ENCODE measurements around the gene NDUFB8. TPM values are rescaled to one million over a fixed set of nuclear protein-coding genes. Genes with fewer than 3 reads are reported as not detected.

The NDUFB8 gene
- total and polyA plus RNA-seq, 8 donors: 112 to 147 (median 134) TPM

GRCh38 chr10:100490531-100490930 lies 39.1 kb downstream of the NDUFB8 start:
- ATAC-seq (no peak), DNase-seq (no peak)
- Histone ChIP-seq H3K4me1 (no peaks in the 10 kb centered on the region), H3K4me3 (no peak overlapping the region), H3K27me3 (no peaks in the 10 kb centered on the region), H3K36me3 (peaks cover 0 to 81% of the 10 kb centered on the region in 2 donors), H3K27ac (no peak overlapping the region), H3K9me3 (no peaks in the 10 kb centered on the region)
- TF ChIP-seq CTCF (IDR thresholded peaks at IDR 0.05): no peak
- intact Hi-C loops (cut with DNase I): no loop called here

- Histone ChIP-seq H3K27me3 (no peaks in the 10 kb centered on the region), H3K9me3 (no peaks in the 10 kb centered on the region), H3K4me3 (no peak overlapping the region), H3K27ac (no peak overlapping the region), H3K36me3 (peaks cover 0 to 76% of the 10 kb centered on the region in 2 donors), H3K4me1 (no peaks in the 10 kb centered on the region)
- DNase-seq (no peak), ATAC-seq (no peak)
- no peak for TF ChIP-seq CTCF (IDR thresholded peaks at IDR 0.05)
- intact Hi-C loops (cut with DNase I): no loop called here
These were observed 40.3 kb downstream of the NDUFB8 start for GRCh38 chr10:100489396-100489795.

- H3K4me3 ChIP-seq: no peak overlapping the region
These were observed 42.1 kb downstream of the NDUFB8 start for GRCh38 chr10:100487529-100487928.

GRCh38 chr10:100485801-100486495 lies 43.7 kb downstream of the NDUFB8 start:
- H3K4me3 ChIP-seq: no peak overlapping the region
- DNase-seq: no peak
- no peak for TF ChIP-seq CTCF (IDR thresholded peaks at IDR 0.05)
- no peak for ATAC-seq
- no peaks in the 10 kb centered on the region for H3K9me3 ChIP-seq
- intact Hi-C loops (cut with DNase I): no loop called here
- no peak overlapping the region for H3K27ac ChIP-seq
- H3K36me3 ChIP-seq: peaks cover 0 to 55% of the 10 kb centered on the region in 2 donors
- peaks cover 11 to 23% of the 10 kb centered on the region in 2 donors for H3K4me1 ChIP-seq
- H3K27me3 ChIP-seq: peaks cover 4 to 20% of the 10 kb centered on the region in 2 donors

More at GRCh38 chr10:100487529-100487928, 42.1 kb downstream of the NDUFB8 start:
- ATAC-seq: no peak
- intact Hi-C loops (cut with DNase I): no loop called here
- H3K27me3 ChIP-seq: peaks cover 4 to 8% of the 10 kb centered on the region in 2 donors
- H3K27ac ChIP-seq: no peak overlapping the region
- H3K4me1 ChIP-seq: peaks cover 3 to 14% of the 10 kb centered on the region in 2 donors
- no peaks in the 10 kb centered on the region for H3K9me3 ChIP-seq
- peaks cover 0 to 66% of the 10 kb centered on the region in 2 donors for H3K36me3 ChIP-seq
- DNase-seq: no peak
- TF ChIP-seq CTCF (IDR thresholded peaks at IDR 0.05): no peak

GRCh38 chr10:100485366-100485765 lies 44.3 kb downstream of the NDUFB8 start:
- H3K27ac ChIP-seq: no peak overlapping the region
- no peaks in the 10 kb centered on the region for H3K9me3 ChIP-seq
- H3K36me3 ChIP-seq: peaks cover 0 to 51% of the 10 kb centered on the region in 2 donors
- no peak for TF ChIP-seq CTCF (IDR thresholded peaks at IDR 0.05)
- intact Hi-C loops (cut with DNase I): no loop called here
- no peak for DNase-seq
- no peak for ATAC-seq
- peaks cover 11 to 23% of the 10 kb centered on the region in 2 donors for H3K4me1 ChIP-seq
- no peak overlapping the region for H3K4me3 ChIP-seq
- peaks cover 4 to 26% of the 10 kb centered on the region in 2 donors for H3K27me3 ChIP-seq

Measured in left lung (tissue), 10 donors.